Measurements from ENCODE around the gene TMEM213.

Gene TMEM213

GRCh38 chr7:138875794-138876193, 78.0 kb downstream of the TMEM213 start:
- peak; percentile 36 for DNase-seq (ENCODE audit: low read depth)

GRCh38 chr7:138876326-138876725, 78.5 kb downstream of the TMEM213 start:
- no peak for DNase-seq (ENCODE audit: low read depth)

GRCh38 chr7:138878051-138878450, 80.3 kb downstream of the TMEM213 start:
- no peak for DNase-seq (ENCODE audit: low read depth)

GRCh38 chr7:138878856-138879255, 81.1 kb downstream of the TMEM213 start:
- no peak for DNase-seq (ENCODE audit: low read depth)

GRCh38 chr7:138879356-138879755, 81.6 kb downstream of the TMEM213 start:
- no peak for DNase-seq (ENCODE audit: low read depth)

- no peak for DNase-seq (ENCODE audit: low read depth)
Measured at GRCh38 chr7:138880881-138881578, 83.2 kb downstream of the TMEM213 start.

GRCh38 chr7:138881579-138882188, 83.9 kb downstream of the TMEM213 start:
- no peak for DNase-seq (ENCODE audit: low read depth)

- DNase-seq (ENCODE audit: low read depth) = no peak
Measured at GRCh38 chr7:138882249-138882648, 84.5 kb downstream of the TMEM213 start.

- no peak for DNase-seq (ENCODE audit: low read depth)
Measured at GRCh38 chr7:138885383-138886147, 87.8 kb downstream of the TMEM213 start.

GRCh38 chr7:138886501-138886917, 88.7 kb downstream of the TMEM213 start:
- DNase-seq (ENCODE audit: low read depth) = no peak

GRCh38 chr7:138887085-138887710, 89.4 kb downstream of the TMEM213 start:
- DNase-seq (ENCODE audit: low read depth) = no peak

Measured in activated T-cell treated with anti-CD3 and anti-CD28 coated beads for 1 hour (primary cell).